A673 (cell line): ENCODE measurements around the gene RIIAD1. TPM values are rescaled to one million over a fixed set of nuclear protein-coding genes. Genes with fewer than 3 reads are reported as not detected.

Source experiments
- BruUV-seq: library from RNA; stranded (reverse); fragments of 400-500 nt; replicated peaks from 2 replicates; lab custom pipeline; 2021; lab: Mats Ljungman, UMichigan
- CTCF ChIA-PET: fragments of 300-600 bp; sonication (Branson Sonifier 250); formaldehyde crosslinking; loops from one replicate; lab custom pipeline; 2022; ENCODE audit warnings: antibody characterized with exemption; lab: Charles Lee
- POLR2A ChIA-PET: fragments of 300-600 bp; sonication (Branson Sonifier 250); formaldehyde crosslinking; loops from one replicate; lab custom pipeline; 2022; ENCODE audit warnings: antibody characterized with exemption; ENCODE audit not compliant: low non-redundant PET; lab: Charles Lee
- DNase-seq: peaks from one replicate; pipeline ENCODE4 v3.0.0-alpha.2; 2015; ENCODE audit warnings: low spot score
- H3K27ac ChIP-seq: fragments of 200-600 bp; sonication (generic); 2 replicates; pipeline ENCODE4 v1.5.1; 2016; ENCODE audit warnings: mixed run types, low read depth, mild to moderate bottlenecking, mixed read lengths, antibody characterized with exemption, low read length; ENCODE audit not compliant: poor library complexity, severe bottlenecking
- H3K27me3 ChIP-seq: fragments of 200-600 bp; sonication (generic); replicated peaks from 2 replicates; pipeline ENCODE4 v1.6.1; 2017; ENCODE audit warnings: mixed run types, low read depth, mild to moderate bottlenecking, mixed read lengths, antibody characterized with exemption, low read length; ENCODE audit not compliant: insufficient read depth, poor library complexity
- H3K36me3 ChIP-seq: fragments of 200-600 bp; sonication (generic); 2 replicates; pipeline ENCODE4 v1.6.1; 2016; ENCODE audit warnings: mixed run types, mild to moderate bottlenecking, mixed read lengths, antibody characterized with exemption, low read length; ENCODE audit not compliant: insufficient read depth, poor library complexity, severe bottlenecking
- H3K4me1 ChIP-seq: fragments of 200-600 bp; sonication (generic); 2 replicates; pipeline ENCODE4 v1.6.1; 2017; ENCODE audit warnings: mixed run types, mild to moderate bottlenecking, mixed read lengths, antibody characterized with exemption, low read length; ENCODE audit not compliant: insufficient read depth, poor library complexity, severe bottlenecking
- H3K4me3 ChIP-seq: fragments of 200-600 bp; sonication (generic); 2 replicates; pipeline ENCODE4 v1.5.1; 2016; ENCODE audit warnings: low read depth, mixed run types, mild to moderate bottlenecking, mixed read lengths, low read length; ENCODE audit not compliant: poor library complexity, severe bottlenecking
- H3K9me3 ChIP-seq: fragments of 200-600 bp; sonication (generic); 2 replicates; pipeline ENCODE4 v1.6.1; 2016; ENCODE audit warnings: mixed run types, low read depth, mild to moderate bottlenecking, mixed read lengths, antibody characterized with exemption, low read length; ENCODE audit not compliant: poor library complexity, severe bottlenecking
- EZH2 ChIP-seq: fragments of 200-600 bp; sonication (generic); IDR thresholded peaks from 2 replicates; pipeline ENCODE4 v1.6.1; 2017; ENCODE audit warnings: borderline replicate concordance, low read depth, mild to moderate bottlenecking, mixed read lengths, antibody characterized with exemption, low read length; ENCODE audit not compliant: poor library complexity, severe bottlenecking
- intact Hi-C: fragments of 100-400 bp; cut with micrococcal nuclease; formaldehyde crosslinking; loops from one replicate; pipeline ENCODE4 v1.10.0; 2022; ENCODE audit not compliant: unreplicated experiment
- total RNA-seq: library from RNA; stranded (reverse); gene quantifications from 2 replicates; pipeline ENCODE4 v1.2.3, GENCODE V29; 2021
- TF ChIP-seq, protein P1 (sequence below): fragments of 300-800, 200-600 bp; sonication (generic); conservative IDR thresholded peaks from 2 replicates; pipeline ENCODE4 v1.5.1; 2017; ENCODE audit warnings: low read depth, mild to moderate bottlenecking, antibody characterized with exemption, low read length, moderate library complexity, mixed read lengths

RIIAD1 gene
- total RNA-seq, 1 experiment from 2014 or later: not detected

- ChIA-PET POLR2A (no interaction called here), CTCF (interaction anchor here (0.6 kb wide), 1 partner anchor 272 kb away, joined by 3 read pairs; no protein-coding TSS in a partner anchor)
- Histone ChIP-seq H3K36me3 (no peaks in the 10 kb centered on the region), H3K4me1 (no peaks in the 10 kb centered on the region), H3K27ac (no peak overlapping the region), H3K27me3 (peaks cover 16% of the 10 kb centered on the region), H3K9me3 (peaks cover 7% of the 10 kb centered on the region), H3K4me3 (no peak overlapping the region)
- TF ChIP-seq, protein P1, sequence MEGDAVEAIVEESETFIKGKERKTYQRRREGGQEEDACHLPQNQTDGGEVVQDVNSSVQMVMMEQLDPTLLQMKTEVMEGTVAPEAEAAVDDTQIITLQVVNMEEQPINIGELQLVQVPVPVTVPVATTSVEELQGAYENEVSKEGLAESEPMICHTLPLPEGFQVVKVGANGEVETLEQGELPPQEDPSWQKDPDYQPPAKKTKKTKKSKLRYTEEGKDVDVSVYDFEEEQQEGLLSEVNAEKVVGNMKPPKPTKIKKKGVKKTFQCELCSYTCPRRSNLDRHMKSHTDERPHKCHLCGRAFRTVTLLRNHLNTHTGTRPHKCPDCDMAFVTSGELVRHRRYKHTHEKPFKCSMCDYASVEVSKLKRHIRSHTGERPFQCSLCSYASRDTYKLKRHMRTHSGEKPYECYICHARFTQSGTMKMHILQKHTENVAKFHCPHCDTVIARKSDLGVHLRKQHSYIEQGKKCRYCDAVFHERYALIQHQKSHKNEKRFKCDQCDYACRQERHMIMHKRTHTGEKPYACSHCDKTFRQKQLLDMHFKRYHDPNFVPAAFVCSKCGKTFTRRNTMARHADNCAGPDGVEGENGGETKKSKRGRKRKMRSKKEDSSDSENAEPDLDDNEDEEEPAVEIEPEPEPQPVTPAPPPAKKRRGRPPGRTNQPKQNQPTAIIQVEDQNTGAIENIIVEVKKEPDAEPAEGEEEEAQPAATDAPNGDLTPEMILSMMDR: no peak
- TF ChIP-seq EZH2: no peak
- BruUV-seq: no TSS peak
- intact Hi-C loops: loop anchor here (5.0 kb wide), 1 partner anchor 145 kb away; no protein-coding TSS in a partner anchor
- no peak for DNase-seq
These were observed 16.2 kb downstream of the RIIAD1 start for GRCh38 chr1:151737479-151737878.

DNA sequence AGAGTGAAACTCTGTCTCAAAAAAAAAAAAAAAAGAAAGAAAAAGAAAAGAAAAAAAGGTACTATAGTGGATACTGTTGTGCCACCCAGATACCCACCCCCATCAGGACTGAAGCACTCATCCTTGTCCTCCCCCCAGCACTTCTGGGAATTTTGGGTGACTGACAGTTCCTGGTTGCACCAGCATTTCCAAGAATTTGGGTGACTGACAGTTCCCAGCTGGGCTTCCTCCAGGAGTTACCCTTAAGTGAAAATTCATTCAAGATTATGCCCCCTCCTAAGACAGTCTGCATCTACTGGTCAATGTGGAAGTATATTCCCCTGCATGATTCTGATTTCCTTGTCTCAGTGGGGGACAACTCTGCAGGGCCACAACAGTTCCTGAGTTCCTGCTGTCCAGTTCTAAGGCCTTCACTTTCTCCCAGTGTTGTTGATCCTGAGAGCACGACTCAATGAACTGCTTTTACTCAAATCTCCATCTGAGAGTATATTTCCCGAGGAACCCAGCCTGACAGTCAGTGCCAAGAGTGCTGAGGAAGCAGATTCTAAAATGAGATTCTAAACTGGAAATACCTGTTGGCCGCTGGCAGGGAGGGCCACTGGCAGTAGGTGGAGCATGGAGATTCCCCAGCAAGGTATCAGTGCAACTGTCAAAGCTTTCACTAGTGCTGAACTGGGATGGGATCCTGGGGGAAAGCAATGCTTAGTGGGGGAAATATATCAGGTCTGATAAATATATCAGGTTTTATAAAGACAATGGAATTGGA is 18.5 kb downstream of the RIIAD1 start:
- no peak overlapping the region for H3K27ac ChIP-seq
- ChIA-PET CTCF (interaction anchor here (0.7 kb wide), 1 partner anchor 69 kb away, joined by 3 read pairs; no protein-coding TSS in a partner anchor), POLR2A (no interaction called here)
- no peaks in the 10 kb centered on the region for H3K4me1 ChIP-seq
- no peak overlapping the region for H3K4me3 ChIP-seq
- DNase-seq: no peak
- TF ChIP-seq, protein P1: no peak
- TF ChIP-seq EZH2: no peak
- no peaks in the 10 kb centered on the region for H3K36me3 ChIP-seq
- peaks cover 37% of the 10 kb centered on the region for H3K27me3 ChIP-seq
- BruUV-seq: no TSS peak
- intact Hi-C loops: loop anchor here (5.0 kb wide), 1 partner anchor 147 kb away; no protein-coding TSS in a partner anchor
- peaks cover 7% of the 10 kb centered on the region for H3K9me3 ChIP-seq

GRCh38 chr1:151741516-151741915 is 20.2 kb downstream of the RIIAD1 start:
- no peaks in the 10 kb centered on the region for H3K36me3 ChIP-seq
- H3K4me3 ChIP-seq: no peak overlapping the region
- POLR2A ChIA-PET: no interaction called here
- H3K27ac ChIP-seq: no peak overlapping the region
- H3K9me3 ChIP-seq: peaks cover 7% of the 10 kb centered on the region
- intact Hi-C loops: no loop called here
- BruUV-seq: no TSS peak
- H3K4me1 ChIP-seq: no peaks in the 10 kb centered on the region
- CTCF ChIA-PET: no interaction called here
- H3K27me3 ChIP-seq: peaks cover 53% of the 10 kb centered on the region
- no peak for DNase-seq
- no peak for TF ChIP-seq EZH2
- TF ChIP-seq, protein P1: no peak
